GM12878 (cell line): ENCODE data around the gene OS9. TPM values are rescaled to one million over a fixed set of nuclear protein-coding genes. Genes with fewer than 3 reads are reported as not detected.

Experiments
- ATAC-seq: fragments of 200-7000 bp; cut with Tn5 transposase; 3 replicates; pipeline ENCODE4 v1.9.1; 2020; ENCODE audit warnings: mild to moderate bottlenecking, moderate library complexity
- BruUV-seq: library from RNA; stranded (reverse); fragments of 400-500 nt; replicated peaks from 2 replicates; lab custom pipeline; 2021; lab: Mats Ljungman, UMichigan
- CTCF ChIA-PET: fragments of 300-600 bp; sonication (Branson Sonifier 250); formaldehyde crosslinking; extraction: SDS; loops from one replicate; lab custom pipeline; 2021; ENCODE audit warnings: inconsistent platforms; lab: Yijun Ruan, JAX
- POLR2A ChIA-PET: fragments of 350-600 bp; formaldehyde crosslinking; extraction: SDS; loops from one replicate; lab custom pipeline; 2021; ENCODE audit warnings: inconsistent platforms; lab: Charles Lee
- RAD21 ChIA-PET: fragments of 300-600 bp; sonication (Branson Sonifier 250); formaldehyde crosslinking; loops from one replicate; lab custom pipeline; 2023; ENCODE audit warnings: antibody characterized with exemption; ENCODE audit not compliant: unreplicated experiment; lab: Charles Lee
- SMC1A ChIA-PET: fragments of 300-600 bp; sonication (Branson Sonifier 250); formaldehyde crosslinking; loops from one replicate; lab custom pipeline; 2023; ENCODE audit not compliant: unreplicated experiment, uncharacterized antibody; lab: Charles Lee
- DNase-seq: peaks from one replicate; pipeline ENCODE4 v3.0.0-alpha.2; 2011; ENCODE audit warnings: low read depth, low spot score
- FAIRE-seq: peaks from 3 replicates; lab custom pipeline; 2011; peaks lifted over from hg19 to GRCh38; lab: Jason Lieb, UNC
- H2AFZ ChIP-seq: 2 replicates; pipeline ENCODE4 v1.6.0; 2011; ENCODE audit warnings: low read depth, low read length, control low read depth; ENCODE audit not compliant: control insufficient read depth
- H3K27ac ChIP-seq: 2 replicates; pipeline ENCODE4 v1.5.1; 2011; ENCODE audit warnings: control low read depth; ENCODE audit not compliant: control insufficient read depth, insufficient read depth
- H3K27me3 ChIP-seq, 2 experiments: replicated peaks in 1 of 2; 2 replicates each; pipeline versions ENCODE4 v1.6.0 to v1.6.1; 2011; ENCODE audit warnings: low read length in 1 of 2; ENCODE audit not compliant: control insufficient read depth in 2 of 2, insufficient read depth in 2 of 2
- H3K36me3 ChIP-seq, 2 experiments: 2 replicates each; pipeline ENCODE4 v1.5.1; 2011; ENCODE audit warnings: low read length in 1 of 2; ENCODE audit not compliant: control insufficient read depth in 2 of 2, insufficient read depth in 2 of 2
- H3K4me1 ChIP-seq: 2 replicates; pipeline ENCODE4 v1.6.1; 2011; ENCODE audit warnings: mild to moderate bottlenecking, low read length, moderate library complexity, mixed read lengths; ENCODE audit not compliant: control insufficient read depth, insufficient read depth
- H3K4me2 ChIP-seq: 2 replicates; pipeline ENCODE4 v1.6.0; 2011; ENCODE audit warnings: control low read depth; ENCODE audit not compliant: control insufficient read depth, insufficient read depth
- H3K4me3 ChIP-seq: fragments of 200-600 bp; sonication (generic); 2 replicates; pipeline ENCODE4 v1.5.1; 2016
- H3K79me2 ChIP-seq: 2 replicates; pipeline ENCODE4 v1.6.0; 2011; ENCODE audit warnings: low read length; ENCODE audit not compliant: control insufficient read depth, insufficient read depth
- H3K9ac ChIP-seq: 2 replicates; pipeline ENCODE4 v1.8.0; 2011; ENCODE audit warnings: low read length, control low read depth, mixed read lengths; ENCODE audit not compliant: control insufficient read depth, insufficient read depth
- H3K9me3 ChIP-seq: replicated peaks from 3 replicates; pipeline ENCODE4 v1.5.1; 2011; ENCODE audit warnings: mild to moderate bottlenecking, low read length; ENCODE audit not compliant: control insufficient read depth, insufficient read depth
- H4K20me1 ChIP-seq: 2 replicates; pipeline ENCODE4 v1.6.0; 2011; ENCODE audit not compliant: control insufficient read depth, insufficient read depth
- ETV6 ChIP-seq, 2 experiments: fragments of 450-650 bp in 1 of 2; IDR thresholded peaks in 1 of 2; conservative IDR thresholded peaks in 1 of 2; 2 replicates each; pipeline ENCODE4 v1.6.1; 2014; ENCODE audit warnings: antibody characterized with exemption in 1 of 2, borderline replicate concordance in 1 of 2, low read depth in 1 of 2, mild to moderate bottlenecking in 1 of 2, moderate library complexity in 1 of 2
- GABPA ChIP-seq: IDR thresholded peaks from 2 replicates; pipeline ENCODE4 v1.6.1; 2014; ENCODE audit warnings: antibody characterized with exemption, low read depth, mild to moderate bottlenecking, inconsistent platforms
- HDAC2 ChIP-seq: fragments of 200-600 bp; sonication (generic); IDR thresholded peaks from 2 replicates; pipeline ENCODE4 v1.6.1; 2017
- RBBP5 ChIP-seq: fragments of 200-600 bp; sonication (generic); conservative IDR thresholded peaks from 2 replicates; pipeline ENCODE4 v1.6.1; 2016
- RFX5 ChIP-seq: IDR thresholded peaks from 2 replicates; pipeline ENCODE4 v1.6.1; 2011; ENCODE audit warnings: low read depth, low read length, improper control_type of control experiment
- TARDBP ChIP-seq: IDR thresholded peaks from 2 replicates; pipeline ENCODE4 v1.6.1; 2016; ENCODE audit warnings: borderline replicate concordance
- YY1 ChIP-seq: IDR thresholded peaks from 2 replicates; pipeline ENCODE4 v1.6.1; 2011; ENCODE audit warnings: low read depth, mild to moderate bottlenecking, low read length
- ZNF24 ChIP-seq: fragments of 450-650 bp; IDR thresholded peaks from 2 replicates; pipeline ENCODE4 v1.6.1; 2017; ENCODE audit warnings: antibody characterized with exemption, mild to moderate bottlenecking
- WGBS: methylation state at CpG from one replicate; pipeline ENCODE4 v1.1.6; 2016; ENCODE audit warnings: low lambda C conversion rate; ENCODE audit not compliant: insufficient replicate concordance, insufficient coverage; ENCODE audit errors: missing lambda C conversion rate; 5-methylcytosine and 5-hydroxymethylcytosine counted together
- in situ Hi-C: fragments of 300-500 bp; cut with MboI; formaldehyde crosslinking; loops from 9 replicates; pipeline ENCODE4 v1.14.3; 2018; ENCODE audit warnings: mixed read lengths
- intact Hi-C: fragments of 100-400 bp; cut with micrococcal nuclease; formaldehyde crosslinking; loops from one replicate; pipeline ENCODE4 v1.14.2; 2022; ENCODE audit not compliant: unreplicated experiment
- polyA plus RNA-seq, 11 experiments: library from polyadenylated mRNA; depleted of rRNA in 4 of 11; unstranded in 6 of 11; stranded (reverse) in 5 of 11; fragments of >200 nt; fragmentation: Nextera tagmentation in 4 of 11; fragmentation: Illumina TruSeq in 1 of 11; extraction: Ambion mirVana in 4 of 11; extraction: Trizol in 1 of 11; gene quantifications; 1 replicate in 1 of 11; 2 replicates in 10 of 11; pipeline versions ENCODE4 v1.2.1 to v1.2.3, GENCODE V29; 2011 to 2016; ENCODE audit warnings: inconsistent platforms in 2 of 11, missing spikeins in 2 of 11, low read depth in 1 of 11
- total RNA-seq, 4 experiments: library from RNA; depleted of rRNA in 3 of 4; stranded (reverse); fragments of >200 nt in 3 of 4; fragmentation: Illumina TruSeq in 1 of 4; extraction: Trizol in 1 of 4; gene quantifications; 2 replicates each; pipeline versions ENCODE4 v1.2.1 to v1.2.3, GENCODE V29; 2013 to 2021
- TF ChIP-seq, protein P1 (sequence below): fragments of 450-650 bp; IDR thresholded peaks from 2 replicates; pipeline ENCODE4 v1.6.1; 2016; ENCODE audit warnings: mild to moderate bottlenecking
- TF ChIP-seq, protein P2 (sequence below): IDR thresholded peaks from 2 replicates; pipeline ENCODE4 v1.6.1; 2011; ENCODE audit warnings: borderline replicate concordance, low read depth, mild to moderate bottlenecking, moderate library complexity, mixed read lengths, low read length; ENCODE audit not compliant: insufficient read depth; ENCODE audit errors: extremely low read length
- TF ChIP-seq, protein P3 (sequence below): fragments of 450-650 bp; IDR thresholded peaks from 2 replicates; pipeline ENCODE4 v1.6.1; 2017; ENCODE audit warnings: mild to moderate bottlenecking, moderate library complexity

OS9 gene
- total and polyA plus RNA-seq, 10 of the 15 experiments (the other 5 are each of a cell fraction or from before 2014, with no cell fraction given): 5.2 to 106 (median 79.1) TPM

DNA sequence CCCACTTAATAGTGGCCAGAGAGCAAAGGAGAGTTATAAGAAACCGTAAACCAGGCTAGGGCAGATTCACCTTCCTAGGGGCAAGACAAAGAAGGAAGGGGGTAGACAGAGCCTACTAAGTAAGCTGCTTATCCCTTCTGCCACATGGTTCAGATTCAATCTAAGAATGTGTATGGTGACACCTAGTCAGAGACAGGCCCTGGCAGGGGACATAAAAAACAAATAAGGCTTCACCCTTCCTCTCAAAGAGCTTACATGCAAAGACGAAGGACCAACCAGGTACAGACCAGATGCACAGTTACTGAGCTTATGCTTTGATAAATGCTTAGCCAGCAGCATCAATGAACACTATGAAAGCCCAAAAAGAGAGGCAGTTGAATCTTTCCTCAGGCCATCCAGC, 68.5 kb downstream of the OS9 start (continued):
- TF ChIP-seq ETV6 (conservative IDR thresholded peaks at IDR 0.05 in 1 of 2, IDR thresholded peaks at IDR 0.05 in 1 of 2; ENCODE audit: borderline replicate concordance in 1 of 2, low read depth in 1 of 2) (no peak), GABPA (no peak), YY1 (no peak), TARDBP (no peak), RBBP5 (no peak)
- TF ChIP-seq, protein P1, sequence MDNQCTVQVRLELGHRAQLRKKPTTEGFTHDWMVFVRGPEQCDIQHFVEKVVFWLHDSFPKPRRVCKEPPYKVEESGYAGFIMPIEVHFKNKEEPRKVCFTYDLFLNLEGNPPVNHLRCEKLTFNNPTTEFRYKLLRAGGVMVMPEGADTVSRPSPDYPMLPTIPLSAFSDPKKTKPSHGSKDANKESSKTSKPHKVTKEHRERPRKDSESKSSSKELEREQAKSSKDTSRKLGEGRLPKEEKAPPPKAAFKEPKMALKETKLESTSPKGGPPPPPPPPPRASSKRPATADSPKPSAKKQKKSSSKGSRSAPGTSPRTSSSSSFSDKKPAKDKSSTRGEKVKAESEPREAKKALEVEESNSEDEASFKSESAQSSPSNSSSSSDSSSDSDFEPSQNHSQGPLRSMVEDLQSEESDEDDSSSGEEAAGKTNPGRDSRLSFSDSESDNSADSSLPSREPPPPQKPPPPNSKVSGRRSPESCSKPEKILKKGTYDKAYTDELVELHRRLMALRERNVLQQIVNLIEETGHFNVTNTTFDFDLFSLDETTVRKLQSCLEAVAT: no peak
- TF ChIP-seq, all 136 proteins: peak for 0

DNA sequence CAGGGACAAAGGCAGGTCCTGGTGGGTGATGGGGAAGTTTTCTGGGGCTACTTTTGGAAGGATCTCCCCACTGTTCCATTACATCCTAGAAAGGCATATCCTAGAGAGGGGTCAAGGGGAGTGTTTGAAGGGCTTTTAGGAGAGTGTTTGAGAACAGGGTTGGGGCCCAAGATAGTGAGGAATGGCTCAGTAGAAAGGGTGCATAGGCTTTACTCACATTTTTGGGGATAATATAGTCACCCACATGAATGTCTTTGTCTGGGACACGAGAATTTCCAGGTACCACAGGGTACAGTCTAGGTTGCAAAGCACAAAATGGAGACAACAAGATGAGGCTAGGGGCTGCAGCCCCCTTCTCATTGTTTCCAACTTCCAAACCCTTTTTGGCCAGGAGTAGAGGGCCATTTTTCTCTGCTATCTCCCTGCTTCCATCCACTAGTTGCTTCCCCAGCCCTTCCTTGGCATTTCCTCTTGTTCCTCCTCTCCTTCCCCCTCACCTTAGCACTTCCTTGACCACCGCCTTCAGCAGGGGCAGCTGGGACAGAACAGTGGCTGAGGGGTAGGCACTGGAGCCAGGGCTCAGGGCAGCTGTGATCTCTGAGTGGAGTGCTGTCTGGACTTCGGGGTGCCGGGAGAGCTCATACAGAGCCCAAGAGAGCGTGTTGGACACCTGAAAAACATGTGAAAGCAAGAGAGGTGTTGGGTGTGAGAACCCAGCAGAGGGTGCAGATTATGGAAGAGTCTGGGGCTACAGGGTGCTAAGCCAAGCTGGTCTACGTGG, 70.1 kb downstream of the OS9 start:
- H3K4me3 ChIP-seq: no peak overlapping the region
- ATAC-seq (no peak), DNase-seq (no peak), FAIRE-seq (no peak)
- H3K36me3 ChIP-seq: no peaks in the 10 kb centered on the region
- ChIA-PET CTCF (interaction anchor here (0.7 to 7.3 kb wide), 5 partner anchors 9 to 121 kb away, joined by 3 to 62 read pairs (median 3); partner anchors contain the start of gene MARCHF9), POLR2A (interaction anchor here (0.6 to 1.5 kb wide), 2 partner anchors 8 to 1088 kb away, joined by 4 to 5 read pairs; no protein-coding TSS in a partner anchor), RAD21 (no interaction called here)
- H4K20me1 ChIP-seq: no peaks in the 10 kb centered on the region; the same call in 1 of the 2 replicates
- WGBS: 80% methylated on average over 6 of the region's 6 CpGs
- H3K27me3 ChIP-seq: peaks cover 11 to 23% of the 10 kb centered on the region in 2 experiments; a peak in 3 of 4 replicates
- H3K4me2 ChIP-seq: no peak overlapping the region
- intact Hi-C loops: no loop called here
- peaks cover 22% of the 10 kb centered on the region for H3K4me1 ChIP-seq
- no TSS peak for BruUV-seq
- H3K27ac ChIP-seq: no peak overlapping the region
- H2AFZ ChIP-seq: no peak overlapping the region
- in situ Hi-C loops: no loop called here
- TF ChIP-seq, protein P2, sequence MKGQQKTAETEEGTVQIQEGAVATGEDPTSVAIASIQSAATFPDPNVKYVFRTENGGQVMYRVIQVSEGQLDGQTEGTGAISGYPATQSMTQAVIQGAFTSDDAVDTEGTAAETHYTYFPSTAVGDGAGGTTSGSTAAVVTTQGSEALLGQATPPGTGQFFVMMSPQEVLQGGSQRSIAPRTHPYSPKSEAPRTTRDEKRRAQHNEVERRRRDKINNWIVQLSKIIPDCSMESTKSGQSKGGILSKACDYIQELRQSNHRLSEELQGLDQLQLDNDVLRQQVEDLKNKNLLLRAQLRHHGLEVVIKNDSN: no peak
- TF ChIP-seq RFX5 (no peak), HDAC2 (no peak), ZNF24 (no peak)
- TF ChIP-seq, protein P3, sequence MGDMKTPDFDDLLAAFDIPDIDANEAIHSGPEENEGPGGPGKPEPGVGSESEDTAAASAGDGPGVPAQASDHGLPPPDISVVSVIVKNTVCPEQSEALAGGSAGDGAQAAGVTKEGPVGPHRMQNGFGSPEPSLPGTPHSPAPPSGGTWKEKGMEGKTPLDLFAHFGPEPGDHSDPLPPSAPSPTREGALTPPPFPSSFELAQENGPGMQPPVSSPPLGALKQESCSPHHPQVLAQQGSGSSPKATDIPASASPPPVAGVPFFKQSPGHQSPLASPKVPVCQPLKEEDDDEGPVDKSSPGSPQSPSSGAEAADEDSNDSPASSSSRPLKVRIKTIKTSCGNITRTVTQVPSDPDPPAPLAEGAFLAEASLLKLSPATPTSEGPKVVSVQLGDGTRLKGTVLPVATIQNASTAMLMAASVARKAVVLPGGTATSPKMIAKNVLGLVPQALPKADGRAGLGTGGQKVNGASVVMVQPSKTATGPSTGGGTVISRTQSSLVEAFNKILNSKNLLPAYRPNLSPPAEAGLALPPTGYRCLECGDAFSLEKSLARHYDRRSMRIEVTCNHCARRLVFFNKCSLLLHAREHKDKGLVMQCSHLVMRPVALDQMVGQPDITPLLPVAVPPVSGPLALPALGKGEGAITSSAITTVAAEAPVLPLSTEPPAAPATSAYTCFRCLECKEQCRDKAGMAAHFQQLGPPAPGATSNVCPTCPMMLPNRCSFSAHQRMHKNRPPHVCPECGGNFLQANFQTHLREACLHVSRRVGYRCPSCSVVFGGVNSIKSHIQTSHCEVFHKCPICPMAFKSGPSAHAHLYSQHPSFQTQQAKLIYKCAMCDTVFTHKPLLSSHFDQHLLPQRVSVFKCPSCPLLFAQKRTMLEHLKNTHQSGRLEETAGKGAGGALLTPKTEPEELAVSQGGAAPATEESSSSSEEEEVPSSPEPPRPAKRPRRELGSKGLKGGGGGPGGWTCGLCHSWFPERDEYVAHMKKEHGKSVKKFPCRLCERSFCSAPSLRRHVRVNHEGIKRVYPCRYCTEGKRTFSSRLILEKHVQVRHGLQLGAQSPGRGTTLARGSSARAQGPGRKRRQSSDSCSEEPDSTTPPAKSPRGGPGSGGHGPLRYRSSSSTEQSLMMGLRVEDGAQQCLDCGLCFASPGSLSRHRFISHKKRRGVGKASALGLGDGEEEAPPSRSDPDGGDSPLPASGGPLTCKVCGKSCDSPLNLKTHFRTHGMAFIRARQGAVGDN: no peak
- TF ChIP-seq, all 136 proteins: peak for 0
- H3K9me3 ChIP-seq: no peaks in the 10 kb centered on the region
- no peaks in the 10 kb centered on the region for H3K79me2 ChIP-seq
- H3K9ac ChIP-seq: no peak overlapping the region
- SMC1A ChIA-PET: no interaction called here
